ENCODE measurements around the gene CEP78. TPM values are rescaled to one million over a fixed set of nuclear protein-coding genes. Genes with fewer than 3 reads are reported as not detected.

The CEP78 gene
- total RNA-seq, 2 experiments from 2014 or later: 37.7 to 40.8 TPM

GRCh38 chr9:78319197-78320029 is 83.5 kb downstream of the CEP78 start:
- no peak for DNase-seq
- ChIA-PET CTCF (no interaction called here), POLR2A (interaction anchor here (0.8 kb wide), 1 partner anchor 22 kb away, joined by 4 read pairs; no protein-coding TSS in a partner anchor)
- Mint-ChIP-seq H3K4me1 (ENCODE audit: low read depth) (peaks cover 5% of the 10 kb centered on the region), H3K9me3 (no peaks in the 10 kb centered on the region), H3K27ac (no peak overlapping the region), H3K27me3 (no peaks in the 10 kb centered on the region), H3K4me3 (no peak overlapping the region), H3K36me3 (ENCODE audit: low read depth) (peaks cover 84% of the 10 kb centered on the region)
- no peak for ATAC-seq
- TF ChIP-seq, protein P1, sequence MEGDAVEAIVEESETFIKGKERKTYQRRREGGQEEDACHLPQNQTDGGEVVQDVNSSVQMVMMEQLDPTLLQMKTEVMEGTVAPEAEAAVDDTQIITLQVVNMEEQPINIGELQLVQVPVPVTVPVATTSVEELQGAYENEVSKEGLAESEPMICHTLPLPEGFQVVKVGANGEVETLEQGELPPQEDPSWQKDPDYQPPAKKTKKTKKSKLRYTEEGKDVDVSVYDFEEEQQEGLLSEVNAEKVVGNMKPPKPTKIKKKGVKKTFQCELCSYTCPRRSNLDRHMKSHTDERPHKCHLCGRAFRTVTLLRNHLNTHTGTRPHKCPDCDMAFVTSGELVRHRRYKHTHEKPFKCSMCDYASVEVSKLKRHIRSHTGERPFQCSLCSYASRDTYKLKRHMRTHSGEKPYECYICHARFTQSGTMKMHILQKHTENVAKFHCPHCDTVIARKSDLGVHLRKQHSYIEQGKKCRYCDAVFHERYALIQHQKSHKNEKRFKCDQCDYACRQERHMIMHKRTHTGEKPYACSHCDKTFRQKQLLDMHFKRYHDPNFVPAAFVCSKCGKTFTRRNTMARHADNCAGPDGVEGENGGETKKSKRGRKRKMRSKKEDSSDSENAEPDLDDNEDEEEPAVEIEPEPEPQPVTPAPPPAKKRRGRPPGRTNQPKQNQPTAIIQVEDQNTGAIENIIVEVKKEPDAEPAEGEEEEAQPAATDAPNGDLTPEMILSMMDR (IDR thresholded peaks at IDR 0.05): no peak
- intact Hi-C loops (cut with micrococcal nuclease): no loop called here

DNA sequence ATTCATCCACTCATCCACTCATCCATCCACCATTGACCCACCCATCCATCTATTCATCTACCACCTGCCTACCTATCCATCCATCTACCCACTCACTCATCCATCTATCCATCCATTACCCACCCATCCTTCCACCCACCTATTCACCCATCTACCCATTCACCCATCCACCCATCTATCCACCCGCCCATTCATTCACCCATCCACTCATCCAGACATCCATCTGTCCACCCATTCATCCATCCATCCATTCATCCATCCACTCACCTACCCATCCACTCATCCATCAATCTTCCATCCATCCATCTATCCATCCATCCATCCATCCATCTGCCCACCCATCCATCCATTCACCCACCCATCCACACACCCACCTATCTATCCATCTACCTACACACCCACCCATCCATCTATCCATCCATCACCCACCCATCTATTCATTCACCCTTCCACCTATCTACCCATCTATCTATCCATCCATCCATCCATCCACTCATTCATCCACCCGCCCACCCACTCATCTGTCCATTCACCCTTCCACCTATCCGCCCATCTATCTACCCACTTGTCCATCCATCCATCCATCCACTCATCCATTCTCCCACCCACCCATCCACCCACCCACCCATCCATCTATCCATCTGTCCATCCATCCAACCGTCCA is 84.3 kb downstream of the CEP78 start:
- intact Hi-C loops (cut with micrococcal nuclease): no loop called here
- ChIA-PET POLR2A (interaction anchor here (1.0 to 2.6 kb wide), 2 partner anchors 11 to 23 kb away, joined by 4 to 12 read pairs; partner anchors contain the start of gene PSAT1), CTCF (no interaction called here)
- ATAC-seq: no peak
- TF ChIP-seq, protein P1 (IDR thresholded peaks at IDR 0.05): no peak
- Mint-ChIP-seq H3K36me3 (ENCODE audit: low read depth) (peaks cover 85% of the 10 kb centered on the region), H3K4me1 (ENCODE audit: low read depth) (no peaks in the 10 kb centered on the region), H3K4me3 (no peak overlapping the region), H3K9me3 (no peaks in the 10 kb centered on the region), H3K27ac (no peak overlapping the region), H3K27me3 (no peaks in the 10 kb centered on the region)
- DNase-seq: no peak

DNA sequence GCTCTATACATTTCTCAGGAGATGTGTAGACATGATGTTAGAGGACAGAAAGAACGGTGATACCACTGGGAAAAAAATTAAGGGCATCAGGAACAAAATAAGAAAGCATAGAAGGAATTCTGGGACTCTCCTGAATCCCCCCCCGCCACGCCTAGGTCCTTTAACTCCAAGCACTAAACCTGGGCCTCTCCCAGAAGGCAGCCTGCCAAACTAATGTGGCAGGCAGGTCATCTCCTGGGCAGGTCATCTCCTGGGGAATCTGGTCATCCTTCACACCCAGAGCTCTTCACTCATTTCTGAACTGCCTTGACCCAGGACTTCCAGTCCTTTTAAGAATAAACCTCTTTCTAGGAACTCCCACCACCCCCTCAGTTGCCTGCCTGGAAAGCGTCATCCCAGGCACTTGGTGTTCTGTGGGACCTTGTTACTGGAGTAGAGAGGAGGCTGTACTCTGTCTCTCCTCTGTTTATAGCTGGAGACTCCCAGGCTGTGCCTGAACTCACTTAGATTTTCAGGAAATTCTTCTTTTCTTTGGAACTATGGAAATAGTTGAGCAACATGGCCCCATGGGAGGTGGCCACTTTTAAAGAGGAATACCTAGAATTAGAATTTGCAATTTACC is 85.1 kb downstream of the CEP78 start:
- H3K27ac Mint-ChIP-seq: no peak overlapping the region
- TF ChIP-seq, protein P1 (IDR thresholded peaks at IDR 0.05): no peak
- POLR2A ChIA-PET: interaction anchor here (1.0 to 2.6 kb wide), 2 partner anchors 11 to 24 kb away, joined by 4 to 12 read pairs; partner anchors contain the start of gene PSAT1
- ATAC-seq (no peak), DNase-seq (no peak)
- no peaks in the 10 kb centered on the region for H3K27me3 Mint-ChIP-seq
- intact Hi-C loops (cut with micrococcal nuclease): no loop called here
- H3K4me1 Mint-ChIP-seq (ENCODE audit: low read depth): no peaks in the 10 kb centered on the region
- CTCF ChIA-PET: no interaction called here
- H3K36me3 Mint-ChIP-seq (ENCODE audit: low read depth): peaks cover 87% of the 10 kb centered on the region
- H3K4me3 Mint-ChIP-seq: no peak overlapping the region
- H3K9me3 Mint-ChIP-seq: no peaks in the 10 kb centered on the region

DNA sequence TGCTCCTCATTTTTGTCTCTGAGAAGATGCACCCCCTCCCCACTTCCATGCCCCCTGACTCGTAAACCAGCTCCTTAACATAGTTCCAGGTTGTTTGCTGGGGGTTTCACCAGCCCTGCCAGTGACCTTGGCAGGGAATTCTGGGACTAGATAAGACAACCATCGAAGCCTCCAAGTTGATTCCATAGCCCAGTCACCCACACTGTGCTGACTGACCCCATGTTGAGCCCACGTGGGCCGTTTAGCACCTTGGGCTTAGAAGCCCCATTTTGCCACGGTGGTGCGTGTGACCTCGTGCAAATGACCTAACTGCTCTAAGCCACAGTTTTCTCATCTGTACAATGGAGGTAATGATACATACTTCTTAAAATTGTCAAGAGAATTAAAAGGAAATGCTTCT is 85.6 kb downstream of the CEP78 start:
- CTCF ChIA-PET: no interaction called here
- intact Hi-C loops (cut with micrococcal nuclease): no loop called here
- DNase-seq (no peak), ATAC-seq (no peak)
- Mint-ChIP-seq H3K27ac (no peak overlapping the region), H3K36me3 (ENCODE audit: low read depth) (peaks cover 85% of the 10 kb centered on the region), H3K27me3 (no peaks in the 10 kb centered on the region), H3K9me3 (no peaks in the 10 kb centered on the region), H3K4me3 (no peak overlapping the region), H3K4me1 (ENCODE audit: low read depth) (no peaks in the 10 kb centered on the region)
- TF ChIP-seq, protein P1 (IDR thresholded peaks at IDR 0.05): no peak
- POLR2A ChIA-PET: interaction anchor here (1.0 to 2.6 kb wide), 2 partner anchors 12 to 25 kb away, joined by 4 to 12 read pairs; partner anchors contain the start of gene PSAT1
